Neural cell (in vitro differentiated cells): ENCODE results near the gene ANKRD40.

Experiments
- CTCF ChIP-seq: fragments of 450-650 bp; IDR thresholded peaks from 2 replicates; pipeline ENCODE4 v1.5.1; 2014; ENCODE audit warnings: antibody characterized with exemption, mild to moderate bottlenecking, moderate library complexity; ENCODE audit not compliant: poor library complexity, severe bottlenecking
- RAD21 ChIP-seq: fragments of 450-650 bp; conservative IDR thresholded peaks from 2 replicates; pipeline ENCODE4 v1.6.1; 2014; ENCODE audit warnings: antibody characterized with exemption, mild to moderate bottlenecking, moderate library complexity

GRCh38 chr17:50668025-50668837, 39.5 kb downstream of the ANKRD40 start:
- TF ChIP-seq RAD21: no peak
- TF ChIP-seq CTCF: no peak
